Neural cell (in vitro differentiated cells): ENCODE measurements around the gene PSMA6.

Experiments
- EP300 ChIP-seq: fragments of 450-650 bp; conservative IDR thresholded peaks from 2 replicates; pipeline ENCODE4 v1.6.1; 2014; ENCODE audit warnings: antibody characterized with exemption, mild to moderate bottlenecking, moderate library complexity; ENCODE audit not compliant: poor library complexity, severe bottlenecking
- POLR2AphosphoS5 ChIP-seq: IDR thresholded peaks from 2 replicates; pipeline ENCODE4 v1.6.1; 2012
- REST ChIP-seq: IDR thresholded peaks from 2 replicates; pipeline ENCODE4 v1.6.1; 2012; ENCODE audit warnings: borderline replicate concordance
- SMC3 ChIP-seq: fragments of 450-650 bp; conservative IDR thresholded peaks from 2 replicates; pipeline ENCODE4 v1.6.1; 2014; ENCODE audit warnings: antibody characterized with exemption, mild to moderate bottlenecking, moderate library complexity; ENCODE audit not compliant: poor library complexity
- TAF1 ChIP-seq: IDR thresholded peaks from 2 replicates; pipeline ENCODE4 v1.6.1; 2012; ENCODE audit warnings: low read depth
- TF ChIP-seq, protein P1 (sequence below): fragments of 450-650 bp; IDR thresholded peaks from 2 replicates; pipeline ENCODE4 v1.5.1; 2014; ENCODE audit warnings: antibody characterized with exemption, mild to moderate bottlenecking, moderate library complexity; ENCODE audit not compliant: poor library complexity, severe bottlenecking

- TF ChIP-seq, protein P1, sequence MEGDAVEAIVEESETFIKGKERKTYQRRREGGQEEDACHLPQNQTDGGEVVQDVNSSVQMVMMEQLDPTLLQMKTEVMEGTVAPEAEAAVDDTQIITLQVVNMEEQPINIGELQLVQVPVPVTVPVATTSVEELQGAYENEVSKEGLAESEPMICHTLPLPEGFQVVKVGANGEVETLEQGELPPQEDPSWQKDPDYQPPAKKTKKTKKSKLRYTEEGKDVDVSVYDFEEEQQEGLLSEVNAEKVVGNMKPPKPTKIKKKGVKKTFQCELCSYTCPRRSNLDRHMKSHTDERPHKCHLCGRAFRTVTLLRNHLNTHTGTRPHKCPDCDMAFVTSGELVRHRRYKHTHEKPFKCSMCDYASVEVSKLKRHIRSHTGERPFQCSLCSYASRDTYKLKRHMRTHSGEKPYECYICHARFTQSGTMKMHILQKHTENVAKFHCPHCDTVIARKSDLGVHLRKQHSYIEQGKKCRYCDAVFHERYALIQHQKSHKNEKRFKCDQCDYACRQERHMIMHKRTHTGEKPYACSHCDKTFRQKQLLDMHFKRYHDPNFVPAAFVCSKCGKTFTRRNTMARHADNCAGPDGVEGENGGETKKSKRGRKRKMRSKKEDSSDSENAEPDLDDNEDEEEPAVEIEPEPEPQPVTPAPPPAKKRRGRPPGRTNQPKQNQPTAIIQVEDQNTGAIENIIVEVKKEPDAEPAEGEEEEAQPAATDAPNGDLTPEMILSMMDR, result no peak
- TF ChIP-seq TAF1 (no peak), SMC3 (no peak), REST (no peak), EP300 (no peak), POLR2AphosphoS5 (no peak)
Measured at GRCh38 chr14:35317820-35318219, 25.6 kb downstream of the PSMA6 start.
